ENCODE data around the gene NT5E.
"Not testable (repeated sequence)": the region's sequence is repeated elsewhere in the genome, so short reads cannot be mapped to it uniquely, and the experiment has no call there.

NT5E gene

DNA sequence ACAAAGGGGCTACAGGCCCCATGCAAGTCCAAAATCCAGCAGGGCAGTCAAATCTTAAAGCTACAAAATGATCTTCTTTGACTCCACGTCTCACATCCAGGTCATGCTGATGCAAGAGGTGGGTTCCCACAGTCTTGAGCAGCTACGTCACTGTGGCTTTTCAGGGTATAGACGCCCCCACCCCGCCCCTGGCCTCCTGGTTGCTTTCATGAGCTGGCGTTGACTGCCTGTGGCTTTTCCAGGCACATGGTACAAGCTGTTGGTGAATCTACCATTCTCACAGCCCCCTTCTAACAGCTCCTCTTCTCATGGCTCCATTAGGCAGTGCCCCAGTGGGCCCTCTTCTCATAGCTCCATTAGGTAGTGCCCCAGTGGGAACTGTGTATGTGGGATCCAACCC lies 47.0 kb downstream of the NT5E start:
- Histone ChIP-seq H3K27ac (no peak overlapping the region), H3K9me3 (replicated peaks in 1 of 11) (peaks cover 10 to 32% (median 18%) of the 10 kb centered on the region in 11 experiments), H3K4me1 (peaks cover 0 to 8% (median 0%) of the 10 kb centered on the region in 10 experiments; a peak in 5 of 20 replicates), H3K4me2 (no peak overlapping the region), H3K27me3 (no peaks in the 10 kb centered on the region), H4K20me1 (no peaks in the 10 kb centered on the region), H3K4me3 (no peak overlapping the region), H3K9ac (no peak overlapping the region), H3K36me3 (peaks cover 0 to 10% (median 0%) of the 10 kb centered on the region in 11 experiments; a peak in 3 of 22 replicates)
- TF ChIP-seq Cebpa-rat (IDR thresholded peaks at IDR 0.05), result no peak

DNA sequence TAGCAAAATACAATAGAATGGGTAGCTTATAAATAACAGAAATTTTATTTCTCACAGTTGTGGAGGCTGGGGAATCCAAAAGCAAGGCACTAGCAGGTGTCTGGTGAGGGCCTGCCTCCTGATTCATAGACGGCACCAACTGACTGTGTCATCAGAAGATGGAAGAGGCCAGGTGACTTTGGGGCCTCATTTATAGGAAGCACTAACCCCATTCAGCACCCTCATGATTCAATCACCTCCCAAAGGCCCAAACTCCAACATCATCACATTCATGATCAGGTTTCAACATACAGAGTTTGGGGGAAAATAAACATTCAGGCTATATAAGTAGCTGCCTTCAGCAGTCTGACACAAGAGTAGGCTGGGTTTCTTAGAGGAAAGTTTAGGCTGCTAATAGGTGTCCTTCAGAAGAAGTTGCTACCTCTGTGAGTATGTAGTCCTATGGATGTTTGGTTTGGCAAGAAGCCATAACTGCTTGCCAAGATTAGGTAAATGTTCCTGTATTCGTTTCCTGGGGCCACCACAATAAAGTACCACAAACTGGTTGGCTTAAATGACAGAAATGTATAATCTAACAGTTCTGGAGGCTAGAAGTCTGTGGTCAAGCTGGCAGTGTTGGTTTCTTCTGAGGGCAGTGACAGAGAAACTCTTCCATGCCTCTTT lies 48.8 kb downstream of the NT5E start:
- H3K27me3 ChIP-seq, result no peaks in the 10 kb centered on the region
- H3K27ac ChIP-seq, result no peak overlapping the region
- H4K20me1 ChIP-seq, result no peaks in the 10 kb centered on the region
- TF ChIP-seq Cebpa-rat (IDR thresholded peaks at IDR 0.05), result no peak
- H3K4me3 ChIP-seq, result no peak overlapping the region
- peaks cover 0 to 15% (median 3%) of the 10 kb centered on the region in 11 experiments; a peak in 3 of 22 replicates for H3K36me3 ChIP-seq
- H3K4me1 ChIP-seq, result peaks cover 0 to 8% (median 0%) of the 10 kb centered on the region in 10 experiments; a peak in 5 of 20 replicates
- H3K9me3 ChIP-seq (replicated peaks in 1 of 11), result peaks cover 10 to 32% (median 18%) of the 10 kb centered on the region in 11 experiments
- H3K4me2 ChIP-seq, result peak overlapping the region in 3 of 11 experiments; percentile 5 to 19 (median 12); a peak in 1 of 22 replicates
- H3K9ac ChIP-seq, result no peak overlapping the region

- Histone ChIP-seq H3K4me3 (no peak overlapping the region), H4K20me1 (no peaks in the 10 kb centered on the region), H3K4me2 (no peak overlapping the region), H3K27ac (no peak overlapping the region), H3K9ac (no peak overlapping the region), H3K4me1 (no peaks in the 10 kb centered on the region), H3K36me3 (peaks cover 4 to 33% (median 16%) of the 10 kb centered on the region in 11 experiments; a peak in 12 of 22 replicates), H3K27me3 (no peaks in the 10 kb centered on the region), H3K9me3 (replicated peaks in 1 of 11) (no peaks in the 10 kb centered on the region)
- TF ChIP-seq Cebpa-rat (IDR thresholded peaks at IDR 0.05), result no peak
These were observed 56.7 kb downstream of the NT5E start for GRCh38 chr6:85506441-85507093.

GRCh38 chr6:85516168-85516567 lies 66.3 kb downstream of the NT5E start:
- H3K9ac ChIP-seq, result no peak overlapping the region
- peaks cover 22 to 62% (median 33%) of the 10 kb centered on the region in 11 experiments; a peak in 21 of 22 replicates for H3K36me3 ChIP-seq
- no peaks in the 10 kb centered on the region for H4K20me1 ChIP-seq
- no peaks in the 10 kb centered on the region for H3K27me3 ChIP-seq
- no peaks in the 10 kb centered on the region for H3K4me1 ChIP-seq
- H3K4me3 ChIP-seq, result no peak overlapping the region
- H3K9me3 ChIP-seq (replicated peaks in 1 of 11), result no peaks in the 10 kb centered on the region
- no peak for TF ChIP-seq Cebpa-rat (IDR thresholded peaks at IDR 0.05)
- no peak overlapping the region for H3K27ac ChIP-seq
- H3K4me2 ChIP-seq, result no peak overlapping the region

- not testable (repeated sequence) for H3K4me2 ChIP-seq; H3K27me3 ChIP-seq; H4K20me1 ChIP-seq; H3K9me3 ChIP-seq (replicated peaks in 1 of 11); H3K9ac ChIP-seq; H3K4me3 ChIP-seq; H3K27ac ChIP-seq; H3K4me1 ChIP-seq
- peaks cover 8 to 72% (median 19%) of the 10 kb centered on the region in 11 experiments; a peak in 14 of 22 replicates for H3K36me3 ChIP-seq
These were observed 74.4 kb downstream of the NT5E start for GRCh38 chr6:85524281-85524680.

- Histone ChIP-seq H4K20me1 (no peaks in the 10 kb centered on the region), H3K4me2 (no peak overlapping the region), H3K27me3 (no peaks in the 10 kb centered on the region), H3K4me3 (no peak overlapping the region), H3K27ac (no peak overlapping the region), H3K9me3 (replicated peaks in 1 of 11) (no peaks in the 10 kb centered on the region), H3K4me1 (no peaks in the 10 kb centered on the region), H3K9ac (no peak overlapping the region), H3K36me3 (peaks cover 0 to 39% (median 12%) of the 10 kb centered on the region in 11 experiments; a peak in 14 of 22 replicates)
- no peak for TF ChIP-seq Cebpa-rat (IDR thresholded peaks at IDR 0.05)
These were observed 87.2 kb downstream of the NT5E start for GRCh38 chr6:85537055-85537494.

DNA sequence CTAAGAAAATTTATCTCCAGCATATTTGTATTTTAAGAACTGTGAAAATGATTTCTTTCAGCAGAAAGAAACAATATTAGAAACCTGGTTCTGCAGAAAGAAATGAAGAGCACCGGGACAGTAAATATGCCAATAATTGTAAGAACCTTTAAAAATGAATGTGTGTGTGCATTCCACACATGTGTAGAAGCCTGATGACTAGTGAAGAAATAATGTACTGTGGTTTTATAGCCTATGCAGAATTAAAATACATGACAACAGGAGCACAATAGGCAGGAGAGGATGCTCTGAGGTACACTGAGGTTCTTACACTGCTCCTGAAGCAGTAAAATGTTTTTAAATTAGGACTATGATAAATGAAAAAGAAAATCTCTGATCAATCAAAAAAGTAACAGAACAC lies 94.9 kb downstream of the NT5E start:
- Histone ChIP-seq H3K27ac (no peak overlapping the region), H3K36me3 (peaks cover 4 to 53% (median 9%) of the 10 kb centered on the region in 11 experiments; a peak in 14 of 22 replicates), H3K9ac (no peak overlapping the region), H3K4me1 (no peaks in the 10 kb centered on the region), H3K4me3 (no peak overlapping the region), H4K20me1 (no peaks in the 10 kb centered on the region), H3K4me2 (no peak overlapping the region), H3K27me3 (no peaks in the 10 kb centered on the region), H3K9me3 (replicated peaks in 1 of 11) (no peaks in the 10 kb centered on the region)
- no peak for TF ChIP-seq Cebpa-rat (IDR thresholded peaks at IDR 0.05)
